ENCODE results near the gene ST6GALNAC5.

The ST6GALNAC5 gene

GRCh38 chr1:77007675-77008074, 140.4 kb downstream of the ST6GALNAC5 start:
- Histone ChIP-seq H3K36me3 (ENCODE audit: control insufficient read depth in 2 of 2, insufficient read depth in 1 of 2, low read length in 2 of 2) (no peaks in the 10 kb centered on the region), H3K27ac (ENCODE audit: extremely low read depth, low read depth, low read length) (no peak overlapping the region), H3K9me3 (ENCODE audit: control insufficient read depth, insufficient read depth, low read depth, low read length) (no peaks in the 10 kb centered on the region), H3K4me3 (ENCODE audit: low read depth, low read length) (no peak overlapping the region), H3K4me1 (ENCODE audit: control insufficient read depth, insufficient read depth, low read length) (no peaks in the 10 kb centered on the region)
- no peak for TF ChIP-seq ZBTB1 (tag by site-specific recombination; IDR thresholded peaks at IDR 0.05)
- no peak for TF ChIP-seq ZNF211 (tag by site-specific recombination; IDR thresholded peaks at IDR 0.05; ENCODE audit: low read depth)
- no peak for TF ChIP-seq ZNF416 (tag by site-specific recombination; IDR thresholded peaks at IDR 0.05)
- TF ChIP-seq ZNF239 (tag by site-specific recombination; IDR thresholded peaks at IDR 0.05): no peak
- no peak for TF ChIP-seq ZNF266 (tag by site-specific recombination; IDR thresholded peaks at IDR 0.05; ENCODE audit: low read depth)
- TF ChIP-seq SP7 (tag by site-specific recombination; IDR thresholded peaks at IDR 0.05): no peak
- TF ChIP-seq INSM2 (tag by site-specific recombination; IDR thresholded peaks at IDR 0.05): no peak
- TF ChIP-seq BCL6B (tag by site-specific recombination; IDR thresholded peaks at IDR 0.05): no peak
- TF ChIP-seq, protein P1, sequence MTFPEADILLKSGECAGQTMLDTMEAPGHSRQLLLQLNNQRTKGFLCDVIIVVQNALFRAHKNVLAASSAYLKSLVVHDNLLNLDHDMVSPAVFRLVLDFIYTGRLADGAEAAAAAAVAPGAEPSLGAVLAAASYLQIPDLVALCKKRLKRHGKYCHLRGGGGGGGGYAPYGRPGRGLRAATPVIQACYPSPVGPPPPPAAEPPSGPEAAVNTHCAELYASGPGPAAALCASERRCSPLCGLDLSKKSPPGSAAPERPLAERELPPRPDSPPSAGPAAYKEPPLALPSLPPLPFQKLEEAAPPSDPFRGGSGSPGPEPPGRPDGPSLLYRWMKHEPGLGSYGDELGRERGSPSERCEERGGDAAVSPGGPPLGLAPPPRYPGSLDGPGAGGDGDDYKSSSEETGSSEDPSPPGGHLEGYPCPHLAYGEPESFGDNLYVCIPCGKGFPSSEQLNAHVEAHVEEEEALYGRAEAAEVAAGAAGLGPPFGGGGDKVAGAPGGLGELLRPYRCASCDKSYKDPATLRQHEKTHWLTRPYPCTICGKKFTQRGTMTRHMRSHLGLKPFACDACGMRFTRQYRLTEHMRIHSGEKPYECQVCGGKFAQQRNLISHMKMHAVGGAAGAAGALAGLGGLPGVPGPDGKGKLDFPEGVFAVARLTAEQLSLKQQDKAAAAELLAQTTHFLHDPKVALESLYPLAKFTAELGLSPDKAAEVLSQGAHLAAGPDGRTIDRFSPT (tag by site-specific recombination; IDR thresholded peaks at IDR 0.05): no peak
- TF ChIP-seq TSHZ1 (tag by site-specific recombination; IDR thresholded peaks at IDR 0.05; ENCODE audit: borderline replicate concordance): no peak
- TF ChIP-seq, protein P2, sequence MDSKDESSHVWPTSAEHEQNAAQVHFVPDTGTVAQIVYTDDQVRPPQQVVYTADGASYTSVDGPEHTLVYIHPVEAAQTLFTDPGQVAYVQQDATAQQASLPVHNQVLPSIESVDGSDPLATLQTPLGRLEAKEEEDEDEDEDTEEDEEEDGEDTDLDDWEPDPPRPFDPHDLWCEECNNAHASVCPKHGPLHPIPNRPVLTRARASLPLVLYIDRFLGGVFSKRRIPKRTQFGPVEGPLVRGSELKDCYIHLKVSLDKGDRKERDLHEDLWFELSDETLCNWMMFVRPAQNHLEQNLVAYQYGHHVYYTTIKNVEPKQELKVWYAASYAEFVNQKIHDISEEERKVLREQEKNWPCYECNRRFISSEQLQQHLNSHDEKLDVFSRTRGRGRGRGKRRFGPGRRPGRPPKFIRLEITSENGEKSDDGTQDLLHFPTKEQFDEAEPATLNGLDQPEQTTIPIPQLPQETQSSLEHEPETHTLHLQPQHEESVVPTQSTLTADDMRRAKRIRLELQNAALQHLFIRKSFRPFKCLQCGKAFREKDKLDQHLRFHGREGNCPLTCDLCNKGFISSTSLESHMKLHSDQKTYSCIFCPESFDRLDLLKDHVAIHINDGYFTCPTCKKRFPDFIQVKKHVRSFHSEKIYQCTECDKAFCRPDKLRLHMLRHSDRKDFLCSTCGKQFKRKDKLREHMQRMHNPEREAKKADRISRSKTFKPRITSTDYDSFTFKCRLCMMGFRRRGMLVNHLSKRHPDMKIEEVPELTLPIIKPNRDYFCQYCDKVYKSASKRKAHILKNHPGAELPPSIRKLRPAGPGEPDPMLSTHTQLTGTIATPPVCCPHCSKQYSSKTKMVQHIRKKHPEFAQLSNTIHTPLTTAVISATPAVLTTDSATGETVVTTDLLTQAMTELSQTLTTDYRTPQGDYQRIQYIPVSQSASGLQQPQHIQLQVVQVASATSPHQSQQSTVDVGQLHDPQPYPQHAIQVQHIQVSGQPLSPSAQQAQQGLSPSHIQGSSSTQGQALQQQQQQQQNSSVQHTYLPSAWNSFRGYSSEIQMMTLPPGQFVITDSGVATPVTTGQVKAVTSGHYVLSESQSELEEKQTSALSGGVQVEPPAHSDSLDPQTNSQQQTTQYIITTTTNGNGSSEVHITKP (tag by site-specific recombination; IDR thresholded peaks at IDR 0.05): no peak
- no peak for TF ChIP-seq ZNF221 (tag by site-specific recombination; IDR thresholded peaks at IDR 0.05; ENCODE audit: borderline replicate concordance)
- TF ChIP-seq MYNN (tag by site-specific recombination; IDR thresholded peaks at IDR 0.05; ENCODE audit: borderline replicate concordance): no peak
- TF ChIP-seq ZNF558 (tag by site-specific recombination; IDR thresholded peaks at IDR 0.05): no peak
- TF ChIP-seq, protein P3, sequence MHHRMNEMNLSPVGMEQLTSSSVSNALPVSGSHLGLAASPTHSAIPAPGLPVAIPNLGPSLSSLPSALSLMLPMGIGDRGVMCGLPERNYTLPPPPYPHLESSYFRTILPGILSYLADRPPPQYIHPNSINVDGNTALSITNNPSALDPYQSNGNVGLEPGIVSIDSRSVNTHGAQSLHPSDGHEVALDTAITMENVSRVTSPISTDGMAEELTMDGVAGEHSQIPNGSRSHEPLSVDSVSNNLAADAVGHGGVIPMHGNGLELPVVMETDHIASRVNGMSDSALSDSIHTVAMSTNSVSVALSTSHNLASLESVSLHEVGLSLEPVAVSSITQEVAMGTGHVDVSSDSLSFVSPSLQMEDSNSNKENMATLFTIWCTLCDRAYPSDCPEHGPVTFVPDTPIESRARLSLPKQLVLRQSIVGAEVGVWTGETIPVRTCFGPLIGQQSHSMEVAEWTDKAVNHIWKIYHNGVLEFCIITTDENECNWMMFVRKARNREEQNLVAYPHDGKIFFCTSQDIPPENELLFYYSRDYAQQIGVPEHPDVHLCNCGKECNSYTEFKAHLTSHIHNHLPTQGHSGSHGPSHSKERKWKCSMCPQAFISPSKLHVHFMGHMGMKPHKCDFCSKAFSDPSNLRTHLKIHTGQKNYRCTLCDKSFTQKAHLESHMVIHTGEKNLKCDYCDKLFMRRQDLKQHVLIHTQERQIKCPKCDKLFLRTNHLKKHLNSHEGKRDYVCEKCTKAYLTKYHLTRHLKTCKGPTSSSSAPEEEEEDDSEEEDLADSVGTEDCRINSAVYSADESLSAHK (tag by site-specific recombination; IDR thresholded peaks at IDR 0.05): no peak
- no peak for TF ChIP-seq ZBTB7A (tag by site-specific recombination; IDR thresholded peaks at IDR 0.05; ENCODE audit: low read depth)
- ChIA-PET POLR2A (no interaction called here), CTCF (no interaction called here)
